ENCODE results near the gene TMEM31. TPM values are rescaled to one million over a fixed set of nuclear protein-coding genes. Genes with fewer than 3 reads are reported as not detected.

TMEM31 gene
- total and polyA plus RNA-seq, 2 of the 4 experiments (the other 2 are of a cell fraction) = 0.17 TPM; not detected in 1

- dilution Hi-C loops (cut with HindIII; ENCODE audit: low sequenced_read_pairs, unreplicated experiment) = no loop called here
- ChIA-PET CTCF (no interaction called here), POLR2A (ENCODE audit: unreplicated experiment) (no interaction called here)
- H4K91ac ChIP-seq (ENCODE audit: insufficient read depth, low read depth, low read length) = no peak overlapping the region
- no peaks in the 10 kb centered on the region; the same call in 1 of the 2 replicates for H3K9me3 ChIP-seq (ENCODE audit: control insufficient read depth, insufficient read depth, low read length)
- H2BK20ac ChIP-seq (ENCODE audit: low read depth, low read length) = no peak overlapping the region
- no peak overlapping the region for H2BK15ac ChIP-seq (ENCODE audit: low read depth, low read length)
- H2AK9ac ChIP-seq (replicated peaks; ENCODE audit: low read depth, low read length, poor library complexity) = no peak overlapping the region
- H3K14ac ChIP-seq (replicated peaks; ENCODE audit: low read depth, low read length) = no peak overlapping the region
- H3K9ac ChIP-seq (ENCODE audit: low read depth, low read length) = no peak overlapping the region
- WGBS, 2 experiments (ENCODE audit: extremely low coverage in 2 of 2, insufficient read length in 1 of 2) = 82% methylated on average over 2 of the region's 5 CpGs; no CpG with 5 or more reads in 1 of the 2 experiments
- H3K4ac ChIP-seq (ENCODE audit: low read depth, low read length) = no peak overlapping the region
- no peak overlapping the region for H3K18ac ChIP-seq (ENCODE audit: low read depth, low read length)
- H3K9me1 ChIP-seq (ENCODE audit: insufficient read depth, low read length) = no peaks in the 10 kb centered on the region
- ATAC-seq (ENCODE audit: low read depth) = no peak
- H3K27me3 ChIP-seq (ENCODE audit: control insufficient read depth, insufficient read depth, low read length) = peaks cover 12% of the 10 kb centered on the region
- intact Hi-C loops (cut with micrococcal nuclease) = no loop called here
- H3K79me1 ChIP-seq (ENCODE audit: low read depth in 1 of 2, low read length in 2 of 2) = no peaks in the 10 kb centered on the region
- no peak for DNase-seq
- no peaks in the 10 kb centered on the region for H4K20me1 ChIP-seq (ENCODE audit: insufficient read depth, low read length)
- no peak overlapping the region for H3K4me2 ChIP-seq (ENCODE audit: low read depth, low read length)
- H3K4me3 ChIP-seq (ENCODE audit: insufficient read depth, low read depth, low read length) = no peak overlapping the region
- H4K5ac ChIP-seq (ENCODE audit: low read depth, low read length) = no peak overlapping the region
- H3K4me1 ChIP-seq (ENCODE audit: control insufficient read depth, insufficient read depth, low read length) = no peaks in the 10 kb centered on the region
- H3K56ac ChIP-seq (ENCODE audit: extremely low read depth, insufficient read depth, low read length) = no peak overlapping the region
- H4K8ac ChIP-seq (ENCODE audit: low read depth in 2 of 2, low read length in 2 of 2) = no peak overlapping the region
- no peak overlapping the region for H3K23ac ChIP-seq (ENCODE audit: low read depth, low read length)
- BruUV-seq (replicated peaks) = no TSS peak
- H2AFZ ChIP-seq (replicated peaks; ENCODE audit: low read length, poor library complexity) = no peak overlapping the region
- H2BK120ac ChIP-seq (ENCODE audit: low read depth, low read length) = no peak overlapping the region
- H3K36me3 ChIP-seq (ENCODE audit: control insufficient read depth, insufficient read depth, low read length) = no peaks in the 10 kb centered on the region
- H3K27ac ChIP-seq (ENCODE audit: insufficient read depth, low read length) = no peak overlapping the region
- in situ Hi-C loops (cut with MboI; ENCODE audit: low sequenced_read_pairs) = loop anchor here (10.0 to 25.0 kb wide), 2 partner anchors 106 to 438 kb away; no protein-coding TSS in a partner anchor
- TF ChIP-seq RCOR1 (IDR thresholded peaks at IDR 0.05; ENCODE audit: insufficient replicate concordance, low read length) = no peak
- TF ChIP-seq, protein P1, sequence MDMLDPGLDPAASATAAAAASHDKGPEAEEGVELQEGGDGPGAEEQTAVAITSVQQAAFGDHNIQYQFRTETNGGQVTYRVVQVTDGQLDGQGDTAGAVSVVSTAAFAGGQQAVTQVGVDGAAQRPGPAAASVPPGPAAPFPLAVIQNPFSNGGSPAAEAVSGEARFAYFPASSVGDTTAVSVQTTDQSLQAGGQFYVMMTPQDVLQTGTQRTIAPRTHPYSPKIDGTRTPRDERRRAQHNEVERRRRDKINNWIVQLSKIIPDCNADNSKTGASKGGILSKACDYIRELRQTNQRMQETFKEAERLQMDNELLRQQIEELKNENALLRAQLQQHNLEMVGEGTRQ (IDR thresholded peaks at IDR 0.05; ENCODE audit: low read depth, low read length) = no peak
- TF ChIP-seq ELK1 (IDR thresholded peaks at IDR 0.05; ENCODE audit: borderline replicate concordance, low read depth, low read length) = no peak
- no peak for TF ChIP-seq NFE2L2 (IDR thresholded peaks at IDR 0.05; ENCODE audit: low read depth, low read length)
- TF ChIP-seq MAZ (IDR thresholded peaks at IDR 0.05; ENCODE audit: borderline replicate concordance, low read depth, low read length) = no peak
- no peak for TF ChIP-seq SMC3 (IDR thresholded peaks at IDR 0.05; ENCODE audit: low read depth, low read length)
- no peak for TF ChIP-seq CHD1 (IDR thresholded peaks at IDR 0.05; ENCODE audit: low read depth, low read length)
- TF ChIP-seq POLR2A (IDR thresholded peaks at IDR 0.05; ENCODE audit: low read depth, low read length) = no peak
- no peak for TF ChIP-seq RAD21 (IDR thresholded peaks at IDR 0.05; ENCODE audit: low read length)
- no peak for TF ChIP-seq BHLHE40 (IDR thresholded peaks at IDR 0.05; ENCODE audit: low read depth, low read length)
- TF ChIP-seq FOS (IDR thresholded peaks at IDR 0.05; ENCODE audit: low read depth, low read length) = no peak
- TF ChIP-seq, protein P2, sequence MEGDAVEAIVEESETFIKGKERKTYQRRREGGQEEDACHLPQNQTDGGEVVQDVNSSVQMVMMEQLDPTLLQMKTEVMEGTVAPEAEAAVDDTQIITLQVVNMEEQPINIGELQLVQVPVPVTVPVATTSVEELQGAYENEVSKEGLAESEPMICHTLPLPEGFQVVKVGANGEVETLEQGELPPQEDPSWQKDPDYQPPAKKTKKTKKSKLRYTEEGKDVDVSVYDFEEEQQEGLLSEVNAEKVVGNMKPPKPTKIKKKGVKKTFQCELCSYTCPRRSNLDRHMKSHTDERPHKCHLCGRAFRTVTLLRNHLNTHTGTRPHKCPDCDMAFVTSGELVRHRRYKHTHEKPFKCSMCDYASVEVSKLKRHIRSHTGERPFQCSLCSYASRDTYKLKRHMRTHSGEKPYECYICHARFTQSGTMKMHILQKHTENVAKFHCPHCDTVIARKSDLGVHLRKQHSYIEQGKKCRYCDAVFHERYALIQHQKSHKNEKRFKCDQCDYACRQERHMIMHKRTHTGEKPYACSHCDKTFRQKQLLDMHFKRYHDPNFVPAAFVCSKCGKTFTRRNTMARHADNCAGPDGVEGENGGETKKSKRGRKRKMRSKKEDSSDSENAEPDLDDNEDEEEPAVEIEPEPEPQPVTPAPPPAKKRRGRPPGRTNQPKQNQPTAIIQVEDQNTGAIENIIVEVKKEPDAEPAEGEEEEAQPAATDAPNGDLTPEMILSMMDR (conservative IDR thresholded peaks at IDR 0.05; ENCODE audit: low read depth, low read length) = no peak
- TF ChIP-seq MAFK (IDR thresholded peaks at IDR 0.05; ENCODE audit: low read depth, low read length) = no peak
- H2AK5ac ChIP-seq (ENCODE audit: low read depth, low read length) = no peak overlapping the region
- H2BK5ac ChIP-seq (ENCODE audit: low read depth, low read length, poor library complexity, severe bottlenecking) = no peak overlapping the region
These were observed 11.5 kb upstream of the TMEM31 start for GRCh38 chrX:103699243-103699642.

Measured in IMR-90 (cell line).